ENCODE results near the gene ASPN.

GRCh38 chr9:92408747-92409478 lies 73.4 kb downstream of the ASPN start:
- TF ChIP-seq POLR2AphosphoS5 (IDR thresholded peaks at IDR 0.05): no peak
- TF ChIP-seq CTCF (IDR thresholded peaks at IDR 0.05; ENCODE audit: poor library complexity, severe bottlenecking): no peak
- no peak for TF ChIP-seq EZH2 (IDR thresholded peaks at IDR 0.05; ENCODE audit: borderline replicate concordance, insufficient read depth, low read length, poor library complexity, severe bottlenecking)

All from neural cell (in vitro differentiated cells).